Measurements from ENCODE around the gene TMEM117.
A peak's percentile ranks its signal among the peaks of the same experiment; 100 is the strongest.

TMEM117 gene

GRCh38 chr12:44397631-44398030 lies 561.8 kb downstream of the TMEM117 start:
- no peak for DNase-seq

GRCh38 chr12:44403185-44403584 lies 567.3 kb downstream of the TMEM117 start:
- DNase-seq = no peak

GRCh38 chr12:44405297-44405696 lies 569.4 kb downstream of the TMEM117 start:
- DNase-seq = peak; percentile 56

GRCh38 chr12:44422559-44422958 lies 586.7 kb downstream of the TMEM117 start:
- no peak for DNase-seq

GRCh38 chr12:44428825-44429224 lies 592.9 kb downstream of the TMEM117 start:
- DNase-seq = no peak

- no peak for DNase-seq
Measured at GRCh38 chr12:44431647-44432343, 595.9 kb downstream of the TMEM117 start.

GRCh38 chr12:44433659-44434058 lies 597.8 kb downstream of the TMEM117 start:
- DNase-seq = no peak

- no peak for DNase-seq
Measured at GRCh38 chr12:44436756-44437155, 600.9 kb downstream of the TMEM117 start.
